ENCODE measurements around the gene ADAM10. TPM values are rescaled to one million over a fixed set of nuclear protein-coding genes. Genes with fewer than 3 reads are reported as not detected.

The ADAM10 gene
- total and polyA plus RNA-seq, 2 experiments from 2014 or later: 110 to 163 TPM

GRCh38 chr15:58562135-58562534 is 187.4 kb downstream of the ADAM10 start:
- TF ChIP-seq CTCF (IDR thresholded peaks at IDR 0.05; ENCODE audit: low read depth, low read length): no peak
- Histone ChIP-seq H3K9me3 (ENCODE audit: low read depth) (no peaks in the 10 kb centered on the region), H3K27me3 (no peaks in the 10 kb centered on the region), H3K4me3 (no peak overlapping the region), H3K27ac (no peak overlapping the region), H3K36me3 (no peaks in the 10 kb centered on the region), H3K4me1 (ENCODE audit: low read depth) (no peaks in the 10 kb centered on the region)
- no peak for DNase-seq (ENCODE audit: low read depth in 1 of 2, low spot score in 1 of 2)

DNA sequence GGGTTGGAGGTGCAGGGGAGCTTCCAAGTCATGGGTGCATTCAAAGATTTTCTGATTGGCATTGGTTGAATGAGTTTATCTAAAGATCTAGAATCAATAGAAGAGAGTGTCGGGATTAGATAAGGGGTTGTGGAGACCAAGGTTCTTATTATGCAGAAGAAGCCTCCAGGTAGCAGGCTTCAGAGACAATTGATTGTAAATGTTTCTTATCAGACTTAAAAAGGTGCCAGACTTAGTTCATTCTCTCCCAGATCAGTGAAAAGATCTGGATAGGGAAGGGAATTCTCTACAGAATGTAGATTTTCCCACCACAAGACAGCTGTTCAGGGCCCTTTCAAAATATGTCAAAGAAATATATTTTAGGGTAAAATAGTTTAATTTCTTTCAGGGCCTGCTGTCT is 188.2 kb downstream of the ADAM10 start:
- DNase-seq (ENCODE audit: low read depth in 1 of 2, low spot score in 1 of 2): no peak
- H3K27ac ChIP-seq: no peak overlapping the region

GRCh38 chr15:58559904-58560588 is 189.5 kb downstream of the ADAM10 start:
- no peaks in the 10 kb centered on the region for H3K9me3 ChIP-seq (ENCODE audit: low read depth)
- H3K4me1 ChIP-seq (ENCODE audit: low read depth): no peaks in the 10 kb centered on the region
- no peaks in the 10 kb centered on the region for H3K36me3 ChIP-seq
- DNase-seq (ENCODE audit: low read depth in 1 of 2, low spot score in 1 of 2): no peak
- no peak for TF ChIP-seq CTCF (IDR thresholded peaks at IDR 0.05; ENCODE audit: low read depth, low read length)
- H3K27ac ChIP-seq: no peak overlapping the region
- no peak overlapping the region for H3K4me3 ChIP-seq
- H3K27me3 ChIP-seq: no peaks in the 10 kb centered on the region

More for the DNA sequence above, 188.2 kb downstream of the ADAM10 start:
- no peak overlapping the region for H3K4me3 ChIP-seq
- TF ChIP-seq CTCF (IDR thresholded peaks at IDR 0.05; ENCODE audit: low read depth, low read length): no peak
- H3K36me3 ChIP-seq: no peaks in the 10 kb centered on the region
- H3K9me3 ChIP-seq (ENCODE audit: low read depth): no peaks in the 10 kb centered on the region
- H3K27me3 ChIP-seq: no peaks in the 10 kb centered on the region
- no peaks in the 10 kb centered on the region for H3K4me1 ChIP-seq (ENCODE audit: low read depth)

DNA sequence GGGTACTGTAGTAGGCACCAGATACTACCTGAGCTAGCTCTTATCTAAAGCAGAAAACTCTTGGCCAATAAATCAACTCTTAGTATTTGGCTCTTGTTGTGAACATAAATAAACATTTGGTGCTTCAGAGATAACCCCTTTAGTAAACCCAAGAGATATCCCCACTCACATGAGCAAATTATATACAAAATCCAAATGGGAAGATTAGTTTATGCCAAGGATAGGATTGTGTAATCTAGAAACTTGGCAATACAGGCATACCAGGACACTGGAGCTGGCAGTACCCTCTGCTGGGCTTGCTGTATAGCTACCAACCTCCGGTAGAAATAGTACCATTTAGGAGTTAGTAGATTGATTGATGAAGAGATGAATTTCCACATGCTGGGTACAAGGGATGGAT is 190.7 kb downstream of the ADAM10 start:
- Histone ChIP-seq H3K9me3 (ENCODE audit: low read depth) (no peaks in the 10 kb centered on the region), H3K27ac (no peak overlapping the region), H3K4me1 (ENCODE audit: low read depth) (no peaks in the 10 kb centered on the region), H3K36me3 (no peaks in the 10 kb centered on the region), H3K27me3 (no peaks in the 10 kb centered on the region), H3K4me3 (no peak overlapping the region)
- DNase-seq (ENCODE audit: low read depth in 1 of 2, low spot score in 1 of 2): no peak
- no peak for TF ChIP-seq CTCF (IDR thresholded peaks at IDR 0.05; ENCODE audit: low read depth, low read length)

DNA sequence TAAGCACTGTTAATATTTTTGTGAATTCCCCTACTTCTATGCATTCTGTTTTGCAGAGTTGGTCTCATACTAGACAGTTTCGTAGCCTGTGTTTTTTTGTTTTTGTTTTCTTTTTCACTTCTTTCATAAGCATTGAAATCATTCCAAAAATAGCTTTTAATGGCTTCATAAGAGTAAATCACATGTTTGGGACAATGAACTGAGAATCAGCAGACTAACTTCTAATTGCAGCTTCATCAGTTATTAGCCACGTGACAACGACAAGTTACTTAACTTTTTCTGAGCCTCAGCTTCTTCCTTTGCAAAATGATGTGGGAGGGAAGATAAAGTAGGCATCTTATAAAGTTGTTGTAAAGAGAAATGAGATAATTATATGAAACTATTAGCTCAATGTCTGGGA is 193.0 kb downstream of the ADAM10 start:
- Histone ChIP-seq H3K36me3 (no peaks in the 10 kb centered on the region), H3K9me3 (ENCODE audit: low read depth) (no peaks in the 10 kb centered on the region), H3K4me1 (ENCODE audit: low read depth) (no peaks in the 10 kb centered on the region), H3K27ac (no peak overlapping the region), H3K27me3 (no peaks in the 10 kb centered on the region), H3K4me3 (no peak overlapping the region)
- no peak for DNase-seq (ENCODE audit: low read depth in 1 of 2, low spot score in 1 of 2)
- no peak for TF ChIP-seq CTCF (IDR thresholded peaks at IDR 0.05; ENCODE audit: low read depth, low read length)

Measured in cardiac muscle cell (in vitro differentiated cells and primary cell).